LoVo (cell line): ENCODE measurements around the gene MYD88.
"Not testable (repeated sequence)": the region's sequence is repeated elsewhere in the genome, so short reads cannot be mapped to it uniquely, and the experiment has no call there.

Source experiments
- DNase-seq: peaks from one replicate; pipeline ENCODE4 v3.0.0-alpha.2; 2016; ENCODE audit warnings: low spot score

Gene MYD88

GRCh38 chr3:38142959-38143358 is 4.5 kb downstream of the MYD88 start:
- no peak for DNase-seq

GRCh38 chr3:38143511-38143910 is 5.0 kb downstream of the MYD88 start:
- no peak for DNase-seq

- no peak for DNase-seq
Measured at GRCh38 chr3:38146504-38146903, 8.0 kb downstream of the MYD88 start.

GRCh38 chr3:38147421-38147820 is 9.0 kb downstream of the MYD88 start:
- DNase-seq: no peak

GRCh38 chr3:38148311-38148882 is 9.9 kb downstream of the MYD88 start:
- no peak for DNase-seq

- no peak for DNase-seq
Measured at GRCh38 chr3:38149708-38150107, 11.2 kb downstream of the MYD88 start.

GRCh38 chr3:38150780-38151528 is 12.5 kb downstream of the MYD88 start:
- no peak for DNase-seq

GRCh38 chr3:38151667-38152265 is 13.3 kb downstream of the MYD88 start:
- peak; percentile 82 for DNase-seq

GRCh38 chr3:38152609-38153008 is 14.1 kb downstream of the MYD88 start:
- no peak for DNase-seq

- DNase-seq: no peak
Measured at GRCh38 chr3:38153221-38153620, 14.8 kb downstream of the MYD88 start.

GRCh38 chr3:38154033-38154494 is 15.6 kb downstream of the MYD88 start:
- DNase-seq: peak; percentile 42

- peak; percentile 70 for DNase-seq
Measured at GRCh38 chr3:38154625-38155255, 16.3 kb downstream of the MYD88 start.

GRCh38 chr3:38155825-38156224 is 17.4 kb downstream of the MYD88 start:
- no peak for DNase-seq

GRCh38 chr3:38157117-38157516 is 18.7 kb downstream of the MYD88 start:
- no peak for DNase-seq

GRCh38 chr3:38157595-38157994 is 19.1 kb downstream of the MYD88 start:
- peak; percentile 80 for DNase-seq

GRCh38 chr3:38158472-38158871 is 20.0 kb downstream of the MYD88 start:
- no peak for DNase-seq

- DNase-seq: not testable (repeated sequence)
Measured at GRCh38 chr3:38160704-38161103, 22.2 kb downstream of the MYD88 start.

GRCh38 chr3:38163117-38163840 is 24.8 kb downstream of the MYD88 start:
- DNase-seq: peak; percentile 31

- DNase-seq: no peak
Measured at GRCh38 chr3:38163841-38164642, 25.6 kb downstream of the MYD88 start.

GRCh38 chr3:38164643-38164951 is 26.1 kb downstream of the MYD88 start:
- no peak for DNase-seq

- DNase-seq: peak; percentile 99
Measured at GRCh38 chr3:38164952-38165721, 26.7 kb downstream of the MYD88 start, which contains the start of gene OXSR1. Gene OXSR1, plus strand, starts transcription at chr3:38165537. Its CDS starts 340 bp downstream, at chr3:38165877.
